SK-N-SH treated with all-trans-retinoic acid at 6 μM for 48 hours (cell line): ENCODE data around the gene PTGIS.

Experiments used
- ARNTL ChIP-seq: fragments of 450-650 bp; formaldehyde crosslinking; IDR thresholded peaks from 2 replicates; pipeline ENCODE4 v1.5.0; 2020; ENCODE audit warnings: low read depth, mild to moderate bottlenecking, moderate library complexity, borderline replicate concordance
- BACH2 ChIP-seq: fragments of 250-450 bp; sonication (Bioruptor Pico); IDR thresholded peaks from 2 replicates; pipeline ENCODE4 v1.9.0; 2021; ENCODE audit warnings: mild to moderate bottlenecking, borderline replicate concordance
- CREB5 ChIP-seq: fragments of 250-450 bp; sonication (Bioruptor Pico); IDR thresholded peaks from 2 replicates; pipeline ENCODE4 v1.5.1; 2020; ENCODE audit warnings: low read depth, mild to moderate bottlenecking, moderate library complexity
- PATZ1 ChIP-seq: fragments of 250-450 bp; sonication (Bioruptor Pico); IDR thresholded peaks from 2 replicates; pipeline ENCODE4 v1.8.0; 2020; ENCODE audit warnings: mild to moderate bottlenecking, moderate library complexity, borderline replicate concordance
- PPARA ChIP-seq: fragments of 250-450 bp; sonication (Bioruptor Pico); IDR thresholded peaks from 2 replicates; pipeline ENCODE4 v1.5.0; 2020; ENCODE audit warnings: mild to moderate bottlenecking, borderline replicate concordance
- RARB ChIP-seq: fragments of 250-450 bp; sonication (Bioruptor Pico); IDR thresholded peaks from 2 replicates; pipeline ENCODE4 v1.8.0; 2021; ENCODE audit warnings: mild to moderate bottlenecking, moderate library complexity
- SNAI2 ChIP-seq: fragments of 250-450 bp; sonication (Bioruptor Pico); IDR thresholded peaks from 2 replicates; pipeline ENCODE4 v1.5.0; 2020; ENCODE audit warnings: mild to moderate bottlenecking, moderate library complexity
- TSHZ2 ChIP-seq: fragments of 250-450 bp; sonication (Bioruptor Pico); IDR thresholded peaks from 2 replicates; pipeline ENCODE4 v1.5.0; 2020; ENCODE audit warnings: mild to moderate bottlenecking, moderate library complexity
- ZFP3 ChIP-seq: fragments of 250-450 bp; sonication (Bioruptor Pico); IDR thresholded peaks from 2 replicates; pipeline ENCODE4 v1.5.0; 2020; ENCODE audit warnings: mild to moderate bottlenecking, moderate library complexity
- ZNF70 ChIP-seq: fragments of 450-650 bp; formaldehyde crosslinking; IDR thresholded peaks from 2 replicates; pipeline ENCODE4 v1.5.0; 2020; ENCODE audit warnings: mild to moderate bottlenecking, moderate library complexity

- TF ChIP-seq TSHZ2 (CRISPR knock-in tag) = no peak
- no peak for TF ChIP-seq PATZ1 (CRISPR knock-in tag)
- no peak for TF ChIP-seq PPARA (CRISPR knock-in tag)
- no peak for TF ChIP-seq ARNTL
- no peak for TF ChIP-seq CREB5 (CRISPR knock-in tag)
- no peak for TF ChIP-seq SNAI2 (CRISPR knock-in tag)
- no peak for TF ChIP-seq RARB (CRISPR knock-in tag)
- no peak for TF ChIP-seq ZNF70 (CRISPR knock-in tag)
- TF ChIP-seq BACH2 (CRISPR knock-in tag) = no peak
- TF ChIP-seq ZFP3 (CRISPR knock-in tag) = no peak
Measured at GRCh38 chr20:49579874-49580812, 12.2 kb upstream of the PTGIS start.
